ENCODE results near the gene DSTYK.

DNA sequence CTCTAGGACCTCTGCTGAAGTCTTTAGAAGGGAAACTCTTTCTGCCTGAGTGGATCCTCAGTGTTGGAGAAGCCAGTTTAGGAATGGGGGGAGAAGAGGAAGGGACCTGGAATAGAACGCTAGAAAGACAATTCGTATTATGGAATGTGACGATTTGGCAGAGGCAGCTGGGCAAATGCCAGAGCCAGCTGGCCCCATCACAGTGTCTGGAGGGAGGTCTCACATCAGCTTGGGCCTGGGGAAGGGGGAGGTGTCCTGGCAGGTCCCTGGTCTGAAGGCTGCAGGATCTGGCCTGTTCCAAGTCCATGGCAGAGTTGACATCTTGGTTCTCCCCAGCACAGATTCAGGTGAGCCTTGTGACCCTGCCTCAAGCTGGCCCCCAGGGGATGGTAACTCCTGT lies 27.6 kb upstream of the DSTYK start:
- TF ChIP-seq, protein P1, sequence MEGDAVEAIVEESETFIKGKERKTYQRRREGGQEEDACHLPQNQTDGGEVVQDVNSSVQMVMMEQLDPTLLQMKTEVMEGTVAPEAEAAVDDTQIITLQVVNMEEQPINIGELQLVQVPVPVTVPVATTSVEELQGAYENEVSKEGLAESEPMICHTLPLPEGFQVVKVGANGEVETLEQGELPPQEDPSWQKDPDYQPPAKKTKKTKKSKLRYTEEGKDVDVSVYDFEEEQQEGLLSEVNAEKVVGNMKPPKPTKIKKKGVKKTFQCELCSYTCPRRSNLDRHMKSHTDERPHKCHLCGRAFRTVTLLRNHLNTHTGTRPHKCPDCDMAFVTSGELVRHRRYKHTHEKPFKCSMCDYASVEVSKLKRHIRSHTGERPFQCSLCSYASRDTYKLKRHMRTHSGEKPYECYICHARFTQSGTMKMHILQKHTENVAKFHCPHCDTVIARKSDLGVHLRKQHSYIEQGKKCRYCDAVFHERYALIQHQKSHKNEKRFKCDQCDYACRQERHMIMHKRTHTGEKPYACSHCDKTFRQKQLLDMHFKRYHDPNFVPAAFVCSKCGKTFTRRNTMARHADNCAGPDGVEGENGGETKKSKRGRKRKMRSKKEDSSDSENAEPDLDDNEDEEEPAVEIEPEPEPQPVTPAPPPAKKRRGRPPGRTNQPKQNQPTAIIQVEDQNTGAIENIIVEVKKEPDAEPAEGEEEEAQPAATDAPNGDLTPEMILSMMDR (conservative IDR thresholded peaks at IDR 0.05; ENCODE audit: low read length) = no peak
- no peak for TF ChIP-seq EZH2phosphoT487 (IDR thresholded peaks at IDR 0.05; ENCODE audit: borderline replicate concordance)
